GM21423 (cell line): ENCODE measurements around the gene MDFI.

Experiments used
- ATAC-seq: cut with Tn5 transposase; IDR thresholded peaks from one replicate; pipeline ENCODE4 v1.9.1; 2021; ENCODE audit warnings: mild to moderate bottlenecking, moderate library complexity; ENCODE audit not compliant: unreplicated experiment

The MDFI gene

DNA sequence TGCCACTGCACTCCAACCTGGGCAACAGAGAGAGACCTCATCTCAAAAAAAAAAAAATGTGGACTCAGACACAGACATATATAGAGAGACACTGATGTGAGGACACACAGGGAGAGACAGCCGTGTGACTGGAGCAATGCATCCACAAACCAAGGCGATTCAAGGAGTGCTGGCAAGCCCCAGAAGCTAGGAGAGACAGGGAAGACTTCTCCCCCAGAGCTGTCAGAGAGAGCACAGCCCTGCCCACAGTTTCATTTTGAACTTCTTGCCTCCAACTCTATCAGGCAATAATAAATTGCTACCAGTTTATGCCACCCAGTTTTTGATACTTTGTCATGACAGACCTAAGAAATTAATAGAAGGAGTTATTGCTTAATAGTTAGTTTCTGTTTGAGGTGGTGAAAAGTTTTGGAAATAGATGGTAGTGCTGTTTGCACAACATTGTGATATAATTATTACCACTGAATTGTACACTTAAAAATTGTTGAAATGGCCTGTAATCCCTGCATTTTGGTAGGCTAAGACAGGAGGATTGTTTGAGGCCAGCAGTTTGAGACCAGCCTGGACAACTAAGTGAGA, 5.1 kb upstream of the MDFI start:
- ATAC-seq: no peak

DNA sequence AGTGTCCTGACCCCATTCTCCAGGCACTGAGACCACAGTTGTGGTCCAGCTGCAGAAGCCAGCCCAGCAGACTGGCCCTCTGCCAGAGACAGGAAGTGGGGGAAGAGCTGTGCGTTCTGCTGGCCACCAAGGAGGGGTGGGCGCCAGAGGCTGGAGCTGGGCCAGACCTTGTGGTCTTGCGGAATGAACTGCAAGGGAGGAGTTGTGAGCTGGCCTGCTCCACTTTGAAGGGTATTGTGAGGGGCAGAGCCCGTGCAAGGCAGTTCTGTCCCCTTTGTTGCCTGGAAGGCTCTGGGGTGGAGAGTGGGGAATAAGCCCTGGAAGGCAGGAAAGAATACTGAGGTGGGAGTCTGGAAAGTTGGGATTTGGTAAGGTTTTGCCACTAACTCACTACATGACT, 3.6 kb upstream of the MDFI start:
- no peak for ATAC-seq

DNA sequence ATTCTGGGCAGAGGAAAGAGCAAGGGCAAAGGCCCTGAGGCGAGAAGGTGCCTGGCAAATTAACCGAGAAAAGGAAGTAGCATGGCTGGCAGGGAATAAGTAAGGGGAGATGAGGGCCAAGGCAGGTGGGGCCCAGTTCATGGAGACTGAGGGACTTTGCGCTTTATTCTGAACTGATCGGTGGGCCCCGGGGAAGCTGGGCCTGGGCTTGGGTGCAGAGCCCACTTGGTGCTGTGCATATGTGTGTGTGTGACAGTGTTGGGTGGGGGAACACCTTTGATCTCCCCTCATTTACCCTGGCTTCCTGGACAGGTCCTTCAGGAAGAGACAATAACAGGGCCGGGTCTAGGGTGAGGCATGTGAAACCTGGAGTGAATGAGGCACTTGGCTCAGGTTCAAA, 2.9 kb upstream of the MDFI start:
- ATAC-seq: no peak

DNA sequence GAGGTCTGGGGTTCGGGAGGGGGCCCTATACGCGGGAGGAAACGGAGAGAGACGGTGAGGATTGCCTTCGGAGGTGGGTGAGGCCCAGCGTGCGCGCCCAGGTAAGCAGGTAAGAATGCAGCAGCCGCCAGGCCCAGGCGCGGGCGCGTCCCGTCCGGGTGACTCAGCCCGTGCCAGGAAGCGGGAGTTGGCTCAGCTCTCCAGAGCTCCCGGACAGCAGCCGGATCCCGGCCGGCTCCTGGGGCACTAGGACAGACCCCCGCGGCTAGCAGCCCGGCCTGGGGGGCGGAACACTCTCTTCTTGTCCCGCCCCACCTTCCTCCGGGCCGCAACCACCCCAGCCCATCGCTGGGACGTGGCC, 1.5 kb upstream of the MDFI start:
- ATAC-seq: no peak

DNA sequence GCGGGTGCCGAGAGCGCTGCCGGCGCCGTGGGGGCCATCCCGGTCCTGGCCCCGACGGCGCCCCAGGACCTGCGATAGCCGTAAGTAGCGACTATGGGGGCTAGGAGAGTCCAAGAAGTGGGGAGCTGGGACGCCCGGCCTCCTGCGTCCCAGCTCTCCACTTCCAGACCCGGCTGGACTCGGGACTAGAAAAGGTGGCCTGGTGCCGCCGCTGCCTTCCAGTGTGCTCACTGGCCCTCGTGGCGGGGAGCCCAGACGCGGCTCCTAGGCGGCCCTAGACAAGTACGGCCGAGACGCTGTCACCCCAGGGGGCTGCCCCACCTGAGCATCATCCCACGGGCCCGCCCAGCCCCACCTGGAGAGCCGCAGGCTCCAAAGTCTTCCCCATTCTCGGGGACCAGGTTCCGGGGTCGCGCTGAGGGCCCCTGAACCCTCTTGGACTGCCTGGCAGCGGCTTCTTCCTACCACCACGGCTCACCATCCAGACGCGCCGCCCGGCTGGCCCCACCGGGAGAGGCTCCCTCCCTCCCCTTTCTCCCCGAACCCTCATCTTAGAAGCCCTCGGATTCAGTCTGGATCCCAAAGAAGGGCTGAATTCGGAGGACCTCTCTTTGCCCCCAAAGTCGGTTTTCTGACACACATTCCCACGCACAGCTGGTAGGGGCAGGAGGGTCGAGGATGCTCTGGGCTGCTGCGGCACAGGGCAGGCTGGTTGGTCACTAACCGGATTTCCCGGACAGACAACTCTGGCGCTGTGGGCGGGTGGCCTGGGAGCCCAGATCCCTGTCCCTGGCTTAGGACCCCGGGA, 870 bp upstream of the MDFI start:
- no peak for ATAC-seq

DNA sequence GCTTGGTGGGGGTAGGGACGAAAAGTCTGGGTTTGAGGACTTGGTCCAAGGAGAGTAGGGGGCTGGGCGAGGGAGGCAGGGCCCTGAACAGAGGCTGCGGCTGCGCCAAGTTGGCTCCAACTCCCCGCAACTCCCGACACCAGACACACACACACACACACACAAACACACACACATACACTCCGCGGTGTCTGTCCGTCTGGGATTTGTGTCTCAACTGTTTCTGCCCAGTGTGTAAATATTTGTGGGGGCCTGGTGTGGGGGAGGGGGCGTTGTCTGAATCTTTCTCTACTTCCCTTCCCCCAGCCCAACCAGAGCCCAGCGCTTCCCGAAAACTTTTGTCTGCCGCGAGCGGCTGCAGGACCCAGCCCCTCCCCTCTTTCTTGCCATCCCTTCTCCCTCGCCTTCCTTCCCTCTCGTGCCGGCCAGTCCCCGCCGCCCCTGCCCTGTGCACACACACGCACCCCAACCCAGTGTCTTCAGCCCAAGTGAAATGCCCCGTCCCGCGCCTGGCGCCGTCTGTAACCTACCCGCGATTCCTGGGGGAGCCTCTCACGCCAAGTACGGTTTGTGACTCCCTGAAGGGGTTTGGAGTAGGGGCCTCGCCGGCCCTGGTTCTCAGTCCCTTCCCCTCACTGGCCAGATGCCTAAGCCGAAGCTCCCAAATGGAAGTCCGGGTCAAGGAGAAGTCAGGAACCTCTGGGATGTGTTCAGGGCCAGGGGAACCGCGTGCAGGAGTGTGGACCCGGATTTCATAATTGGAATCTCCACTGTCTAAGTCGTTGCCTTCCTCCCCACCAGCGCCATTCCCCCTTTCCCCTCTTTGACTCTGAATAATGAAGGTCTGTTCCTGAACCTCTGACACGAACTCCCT, 904 bp downstream of the MDFI start:
- no peak for ATAC-seq

DNA sequence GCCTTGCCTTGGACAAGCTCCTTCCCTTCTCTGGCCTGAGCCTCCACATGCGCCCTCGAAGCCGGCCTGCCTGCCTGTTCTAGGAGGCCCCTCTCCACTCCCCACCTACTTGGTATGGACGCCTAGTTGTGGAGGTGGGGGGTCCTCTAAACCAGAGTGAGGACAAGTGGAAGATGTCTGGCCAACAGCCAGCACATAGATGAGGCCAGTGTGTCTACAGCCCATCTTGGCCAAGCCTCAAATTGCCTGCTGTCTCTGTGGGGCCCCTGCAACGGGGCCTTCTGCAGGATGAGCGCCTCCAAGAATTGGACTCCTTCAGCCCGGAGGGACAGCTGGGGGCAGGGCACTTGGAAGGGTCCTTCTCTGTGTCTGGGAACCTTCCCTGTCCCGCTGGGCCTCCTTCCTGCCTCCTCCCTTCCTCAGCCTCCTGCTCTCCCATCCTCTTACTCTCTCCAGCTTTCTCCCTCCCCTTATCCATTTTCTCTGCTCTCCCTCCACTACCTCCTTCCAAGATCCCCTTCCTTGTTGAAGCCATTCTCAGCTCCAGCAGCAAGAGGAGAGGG, 1.6 kb downstream of the MDFI start:
- ATAC-seq: no peak

DNA sequence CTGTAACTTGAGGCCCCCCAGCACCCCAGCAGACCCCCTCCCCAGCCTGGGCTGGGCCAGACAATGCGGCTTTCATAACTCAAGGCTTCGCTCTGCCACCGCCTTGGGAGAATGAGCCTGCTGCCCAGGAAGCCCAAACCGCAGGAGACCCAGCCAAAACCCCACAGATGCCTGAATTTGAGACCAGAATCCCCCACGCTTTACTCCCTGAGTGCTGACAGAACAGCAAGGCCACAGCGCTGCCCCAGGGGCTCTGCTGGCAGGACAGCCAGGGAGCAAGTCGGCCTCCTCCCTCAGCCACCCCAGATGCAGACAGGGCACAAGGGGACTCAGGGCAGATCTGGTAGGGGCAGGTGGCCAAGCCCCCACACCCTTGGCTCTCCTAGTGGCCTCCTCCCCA, 2.2 kb downstream of the MDFI start:
- ATAC-seq: no peak

DNA sequence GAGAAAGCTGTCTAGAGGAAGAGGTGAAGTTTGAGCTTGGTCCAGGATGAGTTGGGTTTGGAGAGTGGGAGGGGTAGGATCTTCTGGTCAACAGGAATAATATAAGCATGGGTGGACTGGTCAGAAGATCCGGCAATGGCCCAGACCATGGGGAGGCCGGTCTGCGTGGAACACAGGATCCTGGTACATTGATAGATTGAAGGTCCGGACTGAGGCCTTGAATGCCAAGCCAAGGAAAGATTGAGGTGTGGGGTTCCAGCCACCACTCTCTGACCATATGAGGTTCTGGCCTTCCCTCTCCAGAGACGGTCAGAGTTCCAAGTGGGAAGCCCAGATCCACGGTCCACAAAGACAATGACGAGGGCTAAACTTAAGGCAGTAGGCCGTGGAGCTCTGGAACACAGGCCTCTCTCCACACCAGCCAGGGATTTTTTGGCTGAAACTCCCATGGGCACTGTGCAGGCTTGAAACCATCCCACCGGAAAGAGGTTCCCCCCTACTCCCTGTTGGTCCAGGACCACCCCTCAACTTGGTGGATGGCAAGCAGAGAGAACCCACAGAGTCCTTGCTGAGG, 3.2 kb downstream of the MDFI start:
- no peak for ATAC-seq

DNA sequence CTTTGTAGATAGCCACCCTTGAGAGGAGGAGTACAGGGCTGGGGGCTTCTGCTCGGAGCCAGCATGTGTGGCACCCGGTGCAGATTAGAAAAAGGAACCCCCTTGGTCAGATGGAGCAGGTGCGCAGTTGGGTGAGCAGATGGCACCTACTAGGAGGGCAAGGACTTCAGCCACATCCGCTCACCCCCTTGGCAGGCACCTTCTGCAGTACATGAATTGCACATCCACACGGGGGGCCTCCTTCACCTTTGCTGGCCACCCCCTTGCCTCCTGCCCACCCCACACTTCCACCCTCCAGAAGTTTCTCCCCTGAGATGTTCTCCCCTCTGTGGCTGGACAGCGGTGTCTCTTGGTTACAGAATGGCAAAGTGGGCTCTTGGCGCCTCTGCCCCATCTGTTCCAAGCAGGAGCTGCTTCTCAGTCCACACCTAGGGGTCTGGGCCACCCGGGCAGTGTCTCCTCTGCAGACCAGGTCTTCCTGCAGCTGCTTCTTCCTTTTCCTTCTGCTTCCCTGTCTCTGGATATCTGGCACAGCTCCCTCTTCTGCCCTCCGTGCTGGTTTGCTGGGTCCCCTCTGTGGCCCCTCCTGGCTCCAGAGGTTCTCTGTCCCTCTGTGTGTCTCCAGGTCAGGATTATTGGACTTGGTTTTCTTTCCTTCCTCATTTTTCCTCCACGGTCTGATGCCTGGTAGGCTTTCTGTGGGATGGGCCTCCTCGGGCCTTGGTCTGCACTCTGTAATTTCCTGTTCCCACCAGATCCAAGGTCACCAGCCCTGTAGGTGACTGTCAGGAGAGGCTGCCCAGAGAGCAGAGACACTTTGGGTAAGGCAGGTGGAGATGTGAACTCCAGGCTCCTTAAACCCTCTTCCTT, 4.1 kb downstream of the MDFI start:
- ATAC-seq: no peak

DNA sequence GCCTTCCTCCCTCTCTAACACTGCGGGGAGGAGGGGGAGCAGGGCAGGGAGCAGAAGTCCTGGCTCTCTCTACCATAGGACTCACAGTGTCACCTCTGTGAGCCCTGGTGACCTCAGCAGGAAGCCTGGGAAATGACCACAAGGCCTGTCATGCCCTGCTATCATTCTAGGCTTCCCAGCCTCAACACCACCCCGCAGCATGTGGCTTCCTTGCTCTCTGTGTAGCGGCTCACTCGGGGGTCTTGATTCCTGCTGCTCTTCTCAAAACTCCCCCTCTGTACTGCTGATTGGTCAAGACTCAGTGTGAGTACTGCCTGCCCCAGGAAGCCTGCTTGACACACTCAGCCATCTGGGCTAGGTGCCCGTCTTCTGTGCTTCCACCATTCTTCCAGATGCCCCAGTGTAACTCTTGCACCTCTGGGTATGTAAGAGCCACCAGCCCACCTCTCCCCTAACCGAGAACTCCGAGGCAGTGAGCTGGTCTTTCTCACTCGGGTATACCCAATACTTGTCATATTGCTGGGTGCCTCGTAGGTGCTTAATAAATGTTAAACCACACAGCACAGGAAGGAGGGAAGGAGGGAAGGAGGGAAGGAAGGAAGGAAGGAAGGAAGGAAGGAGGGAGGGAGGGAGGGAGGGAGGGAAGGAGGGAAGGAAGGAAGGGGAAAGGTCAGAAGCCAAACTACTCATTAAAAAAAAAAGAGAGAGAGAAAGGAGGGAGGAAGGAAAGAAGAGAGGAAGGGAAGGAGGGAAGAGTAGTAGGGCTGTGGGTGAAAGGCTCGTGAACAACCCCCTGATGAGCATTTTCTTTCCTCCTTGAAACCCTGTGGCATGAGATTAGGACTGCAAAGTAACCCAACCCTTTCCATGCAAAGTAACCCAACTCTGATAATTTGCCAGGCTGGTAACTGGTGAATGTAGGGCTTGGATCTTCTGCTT, 5.0 kb downstream of the MDFI start:
- no peak for ATAC-seq

DNA sequence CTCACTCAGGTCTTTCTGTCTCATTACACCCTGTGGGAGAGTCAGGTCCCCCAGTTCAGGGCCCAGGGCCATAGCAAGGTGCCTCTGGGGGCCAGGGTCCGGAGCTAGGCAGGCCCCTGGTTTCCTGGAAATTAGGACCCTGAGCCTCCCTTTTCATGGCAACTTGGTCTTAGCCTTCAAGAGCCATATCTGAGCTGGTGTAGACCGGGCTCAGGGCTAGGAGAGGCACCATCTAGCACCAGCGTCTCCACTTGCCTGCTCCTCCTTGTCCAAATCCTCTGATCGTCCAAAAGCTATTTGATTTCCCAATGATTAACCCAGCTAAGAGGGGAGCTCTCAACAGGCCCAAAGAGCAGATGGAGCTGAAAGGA, 5.6 kb downstream of the MDFI start:
- no peak for ATAC-seq

DNA sequence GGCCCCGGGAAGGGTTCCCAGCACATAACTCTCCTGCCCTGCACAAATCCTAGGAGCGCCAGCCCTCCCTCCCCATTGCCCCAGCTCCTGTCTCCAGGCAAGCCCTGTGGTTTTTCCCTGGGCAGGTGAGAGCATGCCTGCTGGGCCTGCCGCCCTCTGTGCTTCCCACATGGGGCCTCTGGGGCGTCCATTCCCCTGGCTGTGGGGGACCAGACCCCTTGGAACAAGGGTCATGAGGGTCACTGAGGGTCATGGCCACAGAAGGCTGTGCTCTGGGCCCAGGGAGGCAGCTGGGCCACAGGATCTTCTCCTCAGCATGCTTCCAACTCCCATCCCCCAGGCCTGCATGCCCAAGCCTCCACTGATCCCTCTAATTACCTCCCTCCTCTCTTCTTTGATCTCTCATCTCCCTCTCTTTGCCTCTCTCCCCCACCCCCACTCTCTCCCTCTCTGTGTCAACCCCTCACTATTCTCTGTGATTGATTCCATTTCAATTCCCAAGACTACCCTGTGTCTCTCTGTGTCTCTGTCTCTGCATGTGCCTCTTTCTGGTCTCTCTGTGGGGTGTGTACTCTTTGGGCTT, 6.1 kb downstream of the MDFI start:
- ATAC-seq: no peak

DNA sequence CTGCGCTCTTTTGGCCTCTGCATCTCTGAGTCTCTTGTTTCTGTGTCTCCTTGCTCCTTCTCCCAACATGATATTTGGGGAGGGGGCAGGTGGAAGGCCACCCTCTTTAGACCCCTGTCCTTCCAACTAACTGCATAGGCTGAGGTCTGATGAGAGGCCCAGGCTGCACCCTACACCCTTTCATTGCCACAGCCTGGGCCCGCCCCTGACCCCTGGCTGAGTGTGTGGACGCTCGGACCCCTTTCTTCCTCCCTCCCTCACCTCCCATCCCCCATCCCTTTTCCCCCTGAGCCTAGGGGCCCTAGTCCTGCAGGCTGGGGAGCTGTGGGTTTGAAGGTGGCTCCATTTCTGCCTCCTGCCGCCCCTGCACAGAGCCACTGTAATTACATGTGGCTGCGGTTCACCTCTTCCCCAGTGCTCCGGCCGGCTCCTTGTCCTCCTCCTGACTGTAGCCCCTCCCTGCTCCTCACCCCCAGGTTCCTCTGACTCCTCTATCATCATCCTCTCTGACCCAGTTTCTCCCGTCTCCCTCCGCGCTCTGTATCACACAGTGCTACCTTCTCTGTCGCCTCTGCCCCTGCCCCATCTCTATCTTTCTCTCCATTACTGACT, 6.8 kb downstream of the MDFI start:
- no peak for ATAC-seq

DNA sequence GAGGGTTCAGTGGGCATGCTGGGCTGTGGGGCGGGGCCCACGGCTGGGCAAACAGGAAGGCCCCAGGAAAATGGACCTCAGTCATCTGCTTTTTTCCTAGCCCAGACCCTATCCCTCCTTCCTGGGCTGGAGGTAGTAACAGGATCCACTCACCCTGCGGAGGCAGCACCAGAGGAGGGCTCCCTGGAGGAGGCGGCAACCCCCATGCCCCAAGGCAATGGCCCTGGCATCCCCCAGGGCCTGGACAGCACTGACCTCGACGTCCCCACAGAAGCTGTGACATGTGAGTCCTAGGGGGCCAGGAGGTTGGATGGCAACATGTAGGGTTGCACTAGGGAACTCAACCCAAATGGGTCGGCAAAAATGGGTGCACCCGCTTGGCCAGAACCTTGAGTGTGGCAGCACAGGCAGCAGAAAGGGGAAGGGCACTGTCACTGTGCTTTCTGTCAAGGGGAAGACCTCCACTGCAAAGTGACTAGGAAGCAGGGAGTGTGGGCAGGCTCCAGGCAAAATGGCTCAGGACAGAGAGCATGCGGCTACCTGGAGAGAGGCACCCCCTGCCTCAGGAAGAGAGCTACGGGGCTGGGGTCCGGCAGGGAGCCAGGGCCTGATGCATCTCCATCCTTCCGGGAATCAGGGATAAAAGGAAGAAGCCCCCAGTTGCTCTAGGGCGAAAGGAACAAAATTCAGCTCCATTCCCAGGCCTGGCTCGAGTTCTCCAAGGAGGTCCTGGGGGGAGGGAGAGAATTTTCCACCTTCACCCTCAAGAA, 7.9 kb downstream of the MDFI start:
- ATAC-seq: no peak

DNA sequence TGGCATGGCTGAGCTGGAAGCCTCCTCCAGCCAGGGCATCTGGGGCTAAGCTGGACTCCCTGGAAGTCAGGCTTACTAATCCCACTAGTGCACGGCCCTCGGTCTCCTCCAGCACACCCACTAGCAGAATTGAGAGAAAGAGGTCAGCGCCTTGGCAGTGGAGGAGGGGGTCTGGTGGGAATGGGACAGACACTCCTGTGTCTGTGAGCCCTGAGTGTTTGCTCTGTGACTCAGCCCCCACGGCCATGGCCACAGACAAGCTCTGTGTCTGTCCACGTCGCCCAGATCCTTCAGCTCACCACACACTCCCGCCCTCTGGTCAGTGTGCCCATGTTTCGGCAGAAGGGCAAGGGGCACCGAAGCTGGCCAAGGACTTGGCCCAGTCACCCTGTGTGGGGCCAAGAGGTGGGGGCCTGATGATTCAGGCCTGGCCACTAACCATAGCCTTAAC, 8.8 kb downstream of the MDFI start:
- ATAC-seq: no peak

DNA sequence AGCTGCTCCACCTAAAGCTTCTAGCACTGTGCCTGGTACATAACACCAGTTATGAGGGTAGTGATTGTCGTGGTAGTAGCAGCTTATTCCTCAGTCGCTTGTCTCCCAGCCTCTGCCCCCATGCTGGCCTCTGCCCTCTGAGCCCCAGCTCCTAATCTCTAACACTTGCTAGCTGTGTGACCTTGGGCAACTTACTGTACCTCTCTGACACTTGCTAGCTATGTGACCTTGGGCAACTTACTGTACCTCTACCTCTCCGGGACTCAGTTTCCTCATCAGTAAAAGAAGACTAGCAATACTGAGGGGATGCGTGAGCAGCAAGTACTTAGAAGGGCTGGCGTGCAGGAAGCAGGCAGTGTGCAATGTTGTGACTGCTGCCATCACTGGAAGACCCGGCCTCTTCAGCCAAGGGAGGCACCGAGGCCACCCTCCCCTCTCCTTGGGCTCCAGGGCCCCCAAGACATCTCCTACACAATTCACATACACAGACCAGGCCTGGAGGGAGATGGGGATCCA, 9.9 kb downstream of the MDFI start:
- ATAC-seq: no peak
